ENCODE data around the gene MTMR12. TPM values are rescaled to one million over a fixed set of nuclear protein-coding genes. Genes with fewer than 3 reads are reported as not detected.

Gene MTMR12
- total RNA-seq, 1 donor from 2014 or later: 28.0 TPM

GRCh38 chr5:32241034-32241783 lies 71.5 kb downstream of the MTMR12 start:
- no peak for DNase-seq (ENCODE audit: low read depth)
- no peaks in the 10 kb centered on the region for H3K27me3 ChIP-seq (ENCODE audit: control insufficient read depth, insufficient read depth, low read length)
- H3K4me3 ChIP-seq (ENCODE audit: low read depth, low read length): no peak overlapping the region
- H3K36me3 ChIP-seq (ENCODE audit: control insufficient read depth, insufficient read depth, low read length): no peaks in the 10 kb centered on the region
- no peak for TF ChIP-seq CTCF (IDR thresholded peaks at IDR 0.05; ENCODE audit: insufficient read depth, low read length, poor library complexity, severe bottlenecking)

DNA sequence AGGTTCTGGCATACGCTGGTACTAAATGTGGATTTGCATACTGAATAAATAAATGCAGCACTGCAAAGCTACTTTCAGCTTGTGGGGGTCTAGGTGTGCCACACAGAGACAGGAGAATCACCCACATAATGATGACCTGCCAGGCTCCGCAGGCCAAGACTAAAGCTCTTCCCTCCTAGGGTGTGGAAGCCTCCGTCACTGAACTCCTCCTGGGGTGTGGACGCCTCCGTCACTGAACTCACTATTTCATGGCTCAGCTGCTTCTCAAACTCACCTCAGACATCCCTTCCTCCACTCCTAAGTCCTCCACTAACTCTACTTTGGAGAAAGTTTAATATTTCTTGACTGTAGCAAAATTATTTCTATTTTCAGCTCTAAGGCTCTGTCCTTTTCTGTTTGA lies 73.4 kb downstream of the MTMR12 start:
- no peak for TF ChIP-seq CTCF (IDR thresholded peaks at IDR 0.05; ENCODE audit: insufficient read depth, low read length, poor library complexity, severe bottlenecking)
- no peak for DNase-seq (ENCODE audit: low read depth)
- Histone ChIP-seq H3K36me3 (ENCODE audit: control insufficient read depth, insufficient read depth, low read length) (no peaks in the 10 kb centered on the region), H3K27me3 (ENCODE audit: control insufficient read depth, insufficient read depth, low read length) (no peaks in the 10 kb centered on the region), H3K4me3 (ENCODE audit: low read depth, low read length) (no peak overlapping the region)

- TF ChIP-seq CTCF (IDR thresholded peaks at IDR 0.05; ENCODE audit: insufficient read depth, low read length, poor library complexity, severe bottlenecking): no peak
- peak; percentile 18 for DNase-seq (ENCODE audit: low read depth)
- Histone ChIP-seq H3K4me3 (ENCODE audit: low read depth, low read length) (no peak overlapping the region), H3K36me3 (ENCODE audit: control insufficient read depth, insufficient read depth, low read length) (no peaks in the 10 kb centered on the region), H3K27me3 (ENCODE audit: control insufficient read depth, insufficient read depth, low read length) (no peaks in the 10 kb centered on the region)
Measured at GRCh38 chr5:32233696-32234447, 78.9 kb downstream of the MTMR12 start.

- DNase-seq (ENCODE audit: low read depth): no peak
- TF ChIP-seq CTCF (IDR thresholded peaks at IDR 0.05; ENCODE audit: insufficient read depth, low read length, poor library complexity, severe bottlenecking): no peak
- H3K36me3 ChIP-seq (ENCODE audit: control insufficient read depth, insufficient read depth, low read length): no peaks in the 10 kb centered on the region
Measured at GRCh38 chr5:32233220-32233695, 79.5 kb downstream of the MTMR12 start.

DNA sequence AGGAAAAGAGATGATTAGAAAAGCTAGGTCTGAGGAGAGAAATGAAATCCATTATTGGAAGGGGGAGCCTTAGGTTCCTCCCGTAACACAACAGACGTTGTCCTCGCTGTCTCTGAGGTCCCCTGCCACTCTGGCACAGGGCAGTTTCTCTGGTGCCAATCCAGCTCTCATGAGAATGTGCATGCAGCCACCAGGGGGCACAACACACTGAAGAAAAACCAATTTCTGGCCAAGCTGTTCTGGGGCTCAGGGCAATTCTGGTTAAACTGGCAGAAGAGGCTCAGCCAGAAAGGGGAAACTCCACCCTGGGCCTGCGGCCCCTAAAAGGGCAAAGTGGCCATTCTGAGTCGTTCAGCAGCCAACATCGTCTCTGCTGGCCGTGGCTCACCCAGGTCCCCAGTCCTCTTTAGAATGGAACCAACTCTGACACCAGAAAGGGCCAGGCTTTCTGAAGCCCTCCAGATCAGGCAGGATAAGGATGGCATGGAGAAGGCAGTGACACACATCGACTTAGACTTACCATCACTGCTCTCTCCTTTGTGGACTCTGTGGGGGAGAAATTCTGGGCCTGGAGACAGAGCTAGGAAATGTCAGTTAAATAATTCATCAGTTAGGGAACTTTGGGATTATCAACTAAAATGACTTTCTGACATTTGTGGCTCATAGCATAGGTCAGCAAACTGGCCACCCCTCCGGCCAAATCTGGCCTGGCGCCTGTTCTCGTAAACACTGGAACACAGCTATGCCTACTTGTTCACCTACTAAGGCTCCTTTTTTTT lies 80.1 kb downstream of the MTMR12 start:
- TF ChIP-seq CTCF (IDR thresholded peaks at IDR 0.05; ENCODE audit: insufficient read depth, low read length, poor library complexity, severe bottlenecking): peak; percentile 77
- H3K27me3 ChIP-seq (ENCODE audit: control insufficient read depth, insufficient read depth, low read length): no peaks in the 10 kb centered on the region
- no peak overlapping the region for H3K4me3 ChIP-seq (ENCODE audit: low read depth, low read length)
- no peak for DNase-seq (ENCODE audit: low read depth)
- no peaks in the 10 kb centered on the region for H3K36me3 ChIP-seq (ENCODE audit: control insufficient read depth, insufficient read depth, low read length)

More at GRCh38 chr5:32233220-32233695, 79.5 kb downstream of the MTMR12 start:
- H3K27me3 ChIP-seq (ENCODE audit: control insufficient read depth, insufficient read depth, low read length): no peaks in the 10 kb centered on the region
- H3K4me3 ChIP-seq (ENCODE audit: low read depth, low read length): no peak overlapping the region

Data from kidney epithelial cell (primary cell).